ENCODE results near the gene PRRC2A.

DNA sequence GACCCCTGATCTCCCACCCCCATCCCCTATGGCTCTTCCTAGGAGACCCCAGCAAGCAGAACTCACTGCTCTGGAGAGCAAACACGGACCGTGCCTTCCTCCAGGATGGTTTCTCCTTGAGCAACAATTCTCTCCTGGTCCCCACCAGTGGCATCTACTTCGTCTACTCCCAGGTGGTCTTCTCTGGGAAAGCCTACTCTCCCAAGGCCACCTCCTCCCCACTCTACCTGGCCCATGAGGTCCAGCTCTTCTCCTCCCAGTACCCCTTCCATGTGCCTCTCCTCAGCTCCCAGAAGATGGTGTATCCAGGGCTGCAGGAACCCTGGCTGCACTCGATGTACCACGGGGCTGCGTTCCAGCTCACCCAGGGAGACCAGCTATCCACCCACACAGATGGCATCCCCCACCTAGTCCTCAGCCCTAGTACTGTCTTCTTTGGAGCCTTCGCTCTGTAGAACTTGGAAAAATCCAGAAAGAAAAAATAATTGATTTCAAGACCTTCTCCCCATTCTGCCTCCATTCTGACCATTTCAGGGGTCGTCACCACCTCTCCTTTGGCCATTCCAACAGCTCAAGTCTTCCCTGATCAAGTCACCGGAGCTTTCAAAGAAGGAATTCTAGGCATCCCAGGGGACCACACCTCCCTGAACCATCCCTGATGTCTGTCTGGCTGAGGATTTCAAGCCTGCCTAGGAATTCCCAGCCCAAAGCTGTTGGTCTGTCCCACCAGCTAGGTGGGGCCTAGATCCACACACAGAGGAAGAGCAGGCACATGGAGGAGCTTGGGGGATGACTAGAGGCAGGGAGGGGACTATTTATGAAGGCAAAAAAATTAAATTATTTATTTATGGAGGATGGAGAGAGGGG lies 47.0 kb upstream of the PRRC2A start:
- TF ChIP-seq, protein P1, sequence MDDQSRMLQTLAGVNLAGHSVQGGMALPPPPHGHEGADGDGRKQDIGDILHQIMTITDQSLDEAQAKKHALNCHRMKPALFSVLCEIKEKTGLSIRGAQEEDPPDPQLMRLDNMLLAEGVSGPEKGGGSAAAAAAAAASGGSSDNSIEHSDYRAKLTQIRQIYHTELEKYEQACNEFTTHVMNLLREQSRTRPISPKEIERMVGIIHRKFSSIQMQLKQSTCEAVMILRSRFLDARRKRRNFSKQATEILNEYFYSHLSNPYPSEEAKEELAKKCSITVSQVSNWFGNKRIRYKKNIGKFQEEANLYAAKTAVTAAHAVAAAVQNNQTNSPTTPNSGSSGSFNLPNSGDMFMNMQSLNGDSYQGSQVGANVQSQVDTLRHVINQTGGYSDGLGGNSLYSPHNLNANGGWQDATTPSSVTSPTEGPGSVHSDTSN (IDR thresholded peaks at IDR 0.05): no peak
- TF ChIP-seq, protein P2, sequence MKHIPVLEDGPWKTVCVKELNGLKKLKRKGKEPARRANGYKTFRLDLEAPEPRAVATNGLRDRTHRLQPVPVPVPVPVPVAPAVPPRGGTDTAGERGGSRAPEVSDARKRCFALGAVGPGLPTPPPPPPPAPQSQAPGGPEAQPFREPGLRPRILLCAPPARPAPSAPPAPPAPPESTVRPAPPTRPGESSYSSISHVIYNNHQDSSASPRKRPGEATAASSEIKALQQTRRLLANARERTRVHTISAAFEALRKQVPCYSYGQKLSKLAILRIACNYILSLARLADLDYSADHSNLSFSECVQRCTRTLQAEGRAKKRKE (CRISPR knock-in tag; IDR thresholded peaks at IDR 0.05; ENCODE audit: low read depth): no peak
- TF ChIP-seq SREBF2 (IDR thresholded peaks at IDR 0.05) (no peak), RAD21 (conservative IDR thresholded peaks at IDR 0.05 in 1 of 2, IDR thresholded peaks at IDR 0.05 in 1 of 2) (no peak), RFX5 (IDR thresholded peaks at IDR 0.05) (no peak), HDAC2 (IDR thresholded peaks at IDR 0.05) (no peak), SMC3 (IDR thresholded peaks at IDR 0.05) (no peak), EHMT2 (IDR thresholded peaks at IDR 0.05; ENCODE audit: low read depth) (no peak)
- TF ChIP-seq, protein P3, sequence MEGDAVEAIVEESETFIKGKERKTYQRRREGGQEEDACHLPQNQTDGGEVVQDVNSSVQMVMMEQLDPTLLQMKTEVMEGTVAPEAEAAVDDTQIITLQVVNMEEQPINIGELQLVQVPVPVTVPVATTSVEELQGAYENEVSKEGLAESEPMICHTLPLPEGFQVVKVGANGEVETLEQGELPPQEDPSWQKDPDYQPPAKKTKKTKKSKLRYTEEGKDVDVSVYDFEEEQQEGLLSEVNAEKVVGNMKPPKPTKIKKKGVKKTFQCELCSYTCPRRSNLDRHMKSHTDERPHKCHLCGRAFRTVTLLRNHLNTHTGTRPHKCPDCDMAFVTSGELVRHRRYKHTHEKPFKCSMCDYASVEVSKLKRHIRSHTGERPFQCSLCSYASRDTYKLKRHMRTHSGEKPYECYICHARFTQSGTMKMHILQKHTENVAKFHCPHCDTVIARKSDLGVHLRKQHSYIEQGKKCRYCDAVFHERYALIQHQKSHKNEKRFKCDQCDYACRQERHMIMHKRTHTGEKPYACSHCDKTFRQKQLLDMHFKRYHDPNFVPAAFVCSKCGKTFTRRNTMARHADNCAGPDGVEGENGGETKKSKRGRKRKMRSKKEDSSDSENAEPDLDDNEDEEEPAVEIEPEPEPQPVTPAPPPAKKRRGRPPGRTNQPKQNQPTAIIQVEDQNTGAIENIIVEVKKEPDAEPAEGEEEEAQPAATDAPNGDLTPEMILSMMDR (IDR thresholded peaks at IDR 0.05): no peak
